CD4-positive, alpha-beta T cell (primary cell): ENCODE results near the gene EPHA5. TPM values are rescaled to one million over a fixed set of nuclear protein-coding genes. Genes with fewer than 3 reads are reported as not detected.

Experiments
- ATAC-seq: fragments of 200-7000 bp; cut with Tn5 transposase; one replicate; pipeline ENCODE4 v1.10.0; 2022; ENCODE audit warnings: mild to moderate bottlenecking; ENCODE audit not compliant: poor library complexity
- CTCF ChIA-PET: fragments of 350-600 bp; sonication (Branson Sonifier 250); formaldehyde crosslinking; loops from one replicate; lab custom pipeline; 2021; ENCODE audit warnings: antibody characterized with exemption, inconsistent platforms; lab: Charles Lee
- POLR2A ChIA-PET: fragments of 350-600 bp; sonication (Branson Sonifier 250); formaldehyde crosslinking; loops from one replicate; lab custom pipeline; 2021; ENCODE audit warnings: antibody characterized with exemption, inconsistent platforms; lab: Charles Lee
- DNase-seq, 14 experiments: peaks; one replicate each; pipeline ENCODE4 v3.0.0-alpha.2; 2013 to 2020; ENCODE audit warnings: mixed read lengths in 2 of 14
- H3K27ac ChIP-seq, 2 donors: one replicate each; pipeline versions ENCODE4 v1.5.1 to v1.7.0; 2013; ENCODE audit warnings: low read length in 2 of 2, low read depth in 1 of 2, mild to moderate bottlenecking in 1 of 2
- H3K27me3 ChIP-seq, 2 experiments: 1 replicate in 1 of 2; 2 replicates in 1 of 2; pipeline versions ENCODE4 v1.6.1 to v1.7.0; 2013; ENCODE audit warnings: low read length in 2 of 2, control low read depth in 1 of 2, mild to moderate bottlenecking in 1 of 2, moderate library complexity in 1 of 2; ENCODE audit not compliant: insufficient read depth in 2 of 2, control insufficient read depth in 1 of 2
- H3K36me3 ChIP-seq: one replicate; pipeline ENCODE4 v1.6.1; 2013; ENCODE audit warnings: low read length, control low read depth; ENCODE audit not compliant: insufficient read depth
- H3K4me1 ChIP-seq: one replicate; pipeline ENCODE4 v1.6.1; 2013; ENCODE audit warnings: low read length, control low read depth; ENCODE audit not compliant: insufficient read depth
- H3K4me3 ChIP-seq: one replicate; pipeline ENCODE4 v1.5.1; 2013; ENCODE audit warnings: mild to moderate bottlenecking, low read length, moderate library complexity
- H3K9me3 ChIP-seq, 2 experiments: 1 replicate in 1 of 2; 2 replicates in 1 of 2; pipeline versions ENCODE4 v1.6.1 to v1.7.0; 2013; ENCODE audit warnings: low read length in 2 of 2, mild to moderate bottlenecking in 2 of 2, control low read depth in 1 of 2, moderate library complexity in 1 of 2; ENCODE audit not compliant: control insufficient read depth in 1 of 2, insufficient read depth in 1 of 2
- H3K27ac Mint-ChIP-seq: one replicate; pipeline ENCODE4 v1.8.0; 2020; ENCODE audit warnings: mixed read lengths
- H3K27me3 Mint-ChIP-seq: one replicate; pipeline ENCODE4 v1.8.0; 2021; ENCODE audit warnings: mixed read lengths
- H3K36me3 Mint-ChIP-seq: one replicate; pipeline ENCODE4 v1.8.0; 2021; ENCODE audit warnings: low read depth, mixed read lengths
- H3K4me1 Mint-ChIP-seq: one replicate; pipeline ENCODE4 v1.8.0; 2021; ENCODE audit warnings: low read depth, mixed read lengths
- H3K4me3 Mint-ChIP-seq: one replicate; pipeline ENCODE4 v1.8.0; 2020; ENCODE audit warnings: mild to moderate bottlenecking, mixed read lengths
- H3K9me3 Mint-ChIP-seq: one replicate; pipeline ENCODE4 v1.8.0; 2020; ENCODE audit warnings: mixed read lengths
- intact Hi-C, 2 experiments: fragments of 100-400 bp; cut with DNase I in 1 of 2; cut with micrococcal nuclease in 1 of 2; formaldehyde crosslinking; loops; one replicate each; pipeline versions ENCODE4 v1.15.1 to v1.9.0; 2023 to 2025; cut with DNase I, micrococcal nuclease
- total RNA-seq, 174 experiments: library from RNA in 2 of 174; stranded (reverse) in 2 of 174; gene quantifications; one replicate each; pipeline ENCODE4 v1.2.3 and lab custom pipeline; 2021 to 2026
- TF ChIP-seq, protein P1 (sequence below): fragments of 200-600 bp; IDR thresholded peaks from one replicate; pipeline ENCODE4 v1.8.0; 2022; ENCODE audit warnings: antibody characterized with exemption, mild to moderate bottlenecking

Gene EPHA5
- total RNA-seq, 2 experiments from 2014 or later, result not detected

DNA sequence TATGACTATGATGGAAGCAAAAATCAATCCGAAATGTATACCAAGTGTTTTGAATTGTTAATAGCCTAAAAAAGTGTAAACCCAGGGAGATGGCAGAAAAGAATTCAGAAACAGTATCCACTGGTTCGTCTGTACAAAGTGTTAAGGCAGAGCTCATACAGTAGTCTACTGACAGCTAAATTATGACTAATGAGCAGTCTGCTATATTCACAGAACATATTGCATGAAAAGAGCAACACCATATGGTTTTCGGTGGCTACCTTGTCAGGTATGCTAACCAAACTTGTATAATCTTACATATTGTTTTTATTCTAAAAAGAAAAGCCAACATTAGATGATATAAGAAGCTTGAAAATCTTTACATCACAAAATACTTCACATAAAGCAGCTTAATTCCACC lies 18.5 kb downstream of the EPHA5 start:
- H3K27ac ChIP-seq, result no peak overlapping the region
- H3K4me3 ChIP-seq, result no peak overlapping the region
- no peaks in the 10 kb centered on the region for H3K27me3 ChIP-seq
- DNase-seq (no peak), ATAC-seq (no peak)
- no peaks in the 10 kb centered on the region for H3K36me3 ChIP-seq
- Mint-ChIP-seq H3K36me3 (no peaks in the 10 kb centered on the region), H3K4me1 (no peaks in the 10 kb centered on the region), H3K4me3 (no peak overlapping the region), H3K27ac (no peak overlapping the region), H3K9me3 (peaks cover 12% of the 10 kb centered on the region), H3K27me3 (no peaks in the 10 kb centered on the region)
- H3K4me1 ChIP-seq, result no peaks in the 10 kb centered on the region
- peaks cover 0 to 4% of the 10 kb centered on the region in 2 experiments for H3K9me3 ChIP-seq
- intact Hi-C loops, result no loop called here
- POLR2A ChIA-PET, result no interaction called here
- TF ChIP-seq, protein P1, sequence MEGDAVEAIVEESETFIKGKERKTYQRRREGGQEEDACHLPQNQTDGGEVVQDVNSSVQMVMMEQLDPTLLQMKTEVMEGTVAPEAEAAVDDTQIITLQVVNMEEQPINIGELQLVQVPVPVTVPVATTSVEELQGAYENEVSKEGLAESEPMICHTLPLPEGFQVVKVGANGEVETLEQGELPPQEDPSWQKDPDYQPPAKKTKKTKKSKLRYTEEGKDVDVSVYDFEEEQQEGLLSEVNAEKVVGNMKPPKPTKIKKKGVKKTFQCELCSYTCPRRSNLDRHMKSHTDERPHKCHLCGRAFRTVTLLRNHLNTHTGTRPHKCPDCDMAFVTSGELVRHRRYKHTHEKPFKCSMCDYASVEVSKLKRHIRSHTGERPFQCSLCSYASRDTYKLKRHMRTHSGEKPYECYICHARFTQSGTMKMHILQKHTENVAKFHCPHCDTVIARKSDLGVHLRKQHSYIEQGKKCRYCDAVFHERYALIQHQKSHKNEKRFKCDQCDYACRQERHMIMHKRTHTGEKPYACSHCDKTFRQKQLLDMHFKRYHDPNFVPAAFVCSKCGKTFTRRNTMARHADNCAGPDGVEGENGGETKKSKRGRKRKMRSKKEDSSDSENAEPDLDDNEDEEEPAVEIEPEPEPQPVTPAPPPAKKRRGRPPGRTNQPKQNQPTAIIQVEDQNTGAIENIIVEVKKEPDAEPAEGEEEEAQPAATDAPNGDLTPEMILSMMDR, result no peak
- CTCF ChIA-PET, result no interaction called here

DNA sequence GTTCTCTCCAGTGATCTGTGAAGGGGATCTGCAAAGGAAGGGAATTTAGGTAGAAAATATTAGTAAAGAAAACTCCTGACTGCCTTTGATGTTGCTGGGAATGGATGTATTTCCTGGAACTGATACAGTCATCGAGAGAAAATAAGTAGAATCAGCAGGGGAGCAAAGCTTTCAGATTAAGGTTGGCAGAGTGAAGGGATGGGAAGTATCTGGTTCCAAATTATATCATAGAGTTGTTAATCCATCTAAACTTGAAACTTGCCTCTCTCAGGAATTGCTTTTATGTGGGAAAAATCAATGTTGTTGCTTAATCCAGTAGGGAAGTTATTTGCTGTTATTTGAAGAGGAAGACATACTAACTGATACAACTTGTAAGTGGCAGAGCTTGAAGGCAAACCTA lies 19.3 kb downstream of the EPHA5 start:
- H3K9me3 ChIP-seq, result peaks cover 0 to 4% of the 10 kb centered on the region in 2 experiments
- no peak for ATAC-seq
- no peaks in the 10 kb centered on the region for H3K27me3 Mint-ChIP-seq
- H3K27me3 ChIP-seq, result no peaks in the 10 kb centered on the region
- DNase-seq, result no peak
- H3K4me1 ChIP-seq, result no peaks in the 10 kb centered on the region
- ChIA-PET CTCF (no interaction called here), POLR2A (no interaction called here)
- no peak overlapping the region for H3K27ac ChIP-seq
- no peak overlapping the region for H3K27ac Mint-ChIP-seq
- H3K36me3 ChIP-seq, result no peaks in the 10 kb centered on the region
- no peaks in the 10 kb centered on the region for H3K4me1 Mint-ChIP-seq
- peaks cover 14% of the 10 kb centered on the region for H3K9me3 Mint-ChIP-seq
- intact Hi-C loops, result no loop called here
- no peak overlapping the region for H3K4me3 ChIP-seq
- H3K36me3 Mint-ChIP-seq, result no peaks in the 10 kb centered on the region
- H3K4me3 Mint-ChIP-seq, result no peak overlapping the region
- TF ChIP-seq, protein P1, result no peak

DNA sequence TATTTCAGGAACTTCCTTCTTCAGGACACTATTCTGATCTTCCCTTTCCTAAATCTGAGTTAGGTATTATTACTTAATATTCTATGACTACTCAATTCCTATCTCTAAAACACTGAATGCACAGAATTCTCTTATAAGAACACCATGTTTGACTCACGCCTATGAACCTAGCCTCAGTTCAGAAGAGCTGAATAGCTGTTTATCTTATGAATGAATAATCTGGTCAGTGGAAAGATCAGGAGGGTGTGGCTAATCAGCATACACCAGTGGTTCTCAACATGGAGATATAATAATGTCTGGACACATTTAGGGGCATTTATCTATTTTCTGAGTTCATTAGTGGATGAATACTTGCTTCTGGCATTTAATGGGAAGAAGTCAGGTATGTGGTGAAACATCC lies 24.2 kb downstream of the EPHA5 start:
- DNase-seq (no peak), ATAC-seq (no peak)
- Mint-ChIP-seq H3K4me1 (no peaks in the 10 kb centered on the region), H3K4me3 (no peak overlapping the region), H3K9me3 (peaks cover 14% of the 10 kb centered on the region), H3K27me3 (no peaks in the 10 kb centered on the region), H3K27ac (no peak overlapping the region), H3K36me3 (no peaks in the 10 kb centered on the region)
- no peak overlapping the region for H3K4me3 ChIP-seq
- intact Hi-C loops, result no loop called here
- ChIA-PET POLR2A (no interaction called here), CTCF (no interaction called here)
- no peaks in the 10 kb centered on the region for H3K36me3 ChIP-seq
- TF ChIP-seq, protein P1, result no peak
- no peak overlapping the region for H3K27ac ChIP-seq
- peaks cover 0 to 4% of the 10 kb centered on the region in 2 experiments for H3K9me3 ChIP-seq
- no peaks in the 10 kb centered on the region for H3K27me3 ChIP-seq
- H3K4me1 ChIP-seq, result no peaks in the 10 kb centered on the region
